ENCODE data around the gene BEND6.

Gene BEND6

DNA sequence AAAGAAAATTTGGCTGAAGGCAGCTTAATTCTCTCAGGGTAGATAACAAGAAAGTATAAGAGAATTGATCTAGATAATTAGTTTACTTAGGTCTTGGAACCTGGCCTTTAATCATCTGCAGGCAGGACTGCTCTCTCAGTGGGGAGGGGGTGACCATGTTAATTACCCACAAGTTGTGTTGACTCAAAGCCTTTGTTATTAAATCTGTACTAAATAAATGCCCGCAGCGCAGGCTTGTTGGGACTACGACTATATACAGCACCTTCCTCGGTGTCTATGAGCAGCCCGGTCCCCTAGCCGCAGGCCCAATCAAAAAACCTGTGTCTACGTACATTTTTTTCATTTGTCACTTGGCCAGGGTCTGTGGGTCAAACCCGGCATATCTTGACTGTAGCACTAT, 119.5 kb downstream of the BEND6 start:
- DNase-seq (ENCODE audit: low read depth), result no peak
- TF ChIP-seq, protein P1, sequence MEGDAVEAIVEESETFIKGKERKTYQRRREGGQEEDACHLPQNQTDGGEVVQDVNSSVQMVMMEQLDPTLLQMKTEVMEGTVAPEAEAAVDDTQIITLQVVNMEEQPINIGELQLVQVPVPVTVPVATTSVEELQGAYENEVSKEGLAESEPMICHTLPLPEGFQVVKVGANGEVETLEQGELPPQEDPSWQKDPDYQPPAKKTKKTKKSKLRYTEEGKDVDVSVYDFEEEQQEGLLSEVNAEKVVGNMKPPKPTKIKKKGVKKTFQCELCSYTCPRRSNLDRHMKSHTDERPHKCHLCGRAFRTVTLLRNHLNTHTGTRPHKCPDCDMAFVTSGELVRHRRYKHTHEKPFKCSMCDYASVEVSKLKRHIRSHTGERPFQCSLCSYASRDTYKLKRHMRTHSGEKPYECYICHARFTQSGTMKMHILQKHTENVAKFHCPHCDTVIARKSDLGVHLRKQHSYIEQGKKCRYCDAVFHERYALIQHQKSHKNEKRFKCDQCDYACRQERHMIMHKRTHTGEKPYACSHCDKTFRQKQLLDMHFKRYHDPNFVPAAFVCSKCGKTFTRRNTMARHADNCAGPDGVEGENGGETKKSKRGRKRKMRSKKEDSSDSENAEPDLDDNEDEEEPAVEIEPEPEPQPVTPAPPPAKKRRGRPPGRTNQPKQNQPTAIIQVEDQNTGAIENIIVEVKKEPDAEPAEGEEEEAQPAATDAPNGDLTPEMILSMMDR (IDR thresholded peaks at IDR 0.05; ENCODE audit: control insufficient read depth, insufficient read depth, low read depth, low read length, missing control alignments), result no peak

DNA sequence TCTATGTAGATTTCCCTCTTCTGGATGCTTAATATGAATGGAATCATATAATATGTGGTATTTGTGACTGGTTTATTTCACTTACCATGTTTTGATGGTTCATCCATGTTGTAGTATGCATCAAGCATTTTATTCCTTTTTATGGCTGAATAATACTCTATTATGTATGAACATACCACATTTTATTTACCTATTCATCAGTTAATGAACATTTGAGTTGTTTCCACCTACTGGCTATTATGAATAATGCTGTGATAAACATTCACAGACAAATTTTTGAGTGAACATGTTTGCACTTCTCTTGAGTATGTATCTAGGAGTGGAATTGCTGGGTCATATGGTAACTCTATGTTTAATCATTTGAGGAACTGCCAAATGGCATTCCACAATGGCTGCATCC, 120.2 kb downstream of the BEND6 start:
- no peak for DNase-seq (ENCODE audit: low read depth)

More for the DNA sequence above, 119.5 kb downstream of the BEND6 start:
- no peak overlapping the region for H3K4me3 ChIP-seq (ENCODE audit: control insufficient read depth, low read depth, low read length)

More for the DNA sequence above, 120.2 kb downstream of the BEND6 start:
- H3K4me3 ChIP-seq (ENCODE audit: control insufficient read depth, low read depth, low read length), result no peak overlapping the region
- TF ChIP-seq, protein P1 (IDR thresholded peaks at IDR 0.05; ENCODE audit: control insufficient read depth, insufficient read depth, low read depth, low read length, missing control alignments), result no peak
